SU-DHL-6 (cell line): ENCODE data around the gene C16orf54.

Experiments
- H2AFZ ChIP-seq: fragments of 200-600 bp; sonication (generic); 2 replicates; pipeline ENCODE4 v1.6.1; 2014; ENCODE audit warnings: low read depth, mild to moderate bottlenecking, moderate library complexity, mixed read lengths, antibody characterized with exemption, low read length; ENCODE audit not compliant: severe bottlenecking
- H3F3A ChIP-seq: fragments of 200-600 bp; shearing (Covaris generic); 2 replicates; pipeline ENCODE4 v1.6.0; 2016; ENCODE audit warnings: antibody characterized with exemption, mild to moderate bottlenecking; ENCODE audit not compliant: insufficient read depth
- H3K27ac ChIP-seq: fragments of 200-600 bp; sonication (generic); 2 replicates; pipeline ENCODE4 v1.5.1; 2016; ENCODE audit warnings: low read depth, mild to moderate bottlenecking, low read length, moderate library complexity, mixed read lengths
- H3K27me3 ChIP-seq: fragments of 200-600 bp; sonication (generic), shearing (Covaris generic); 2 replicates; pipeline ENCODE4 v1.6.0; 2014; ENCODE audit warnings: mild to moderate bottlenecking, low read length
- H3K36me3 ChIP-seq: fragments of 200-600 bp; sonication (generic); 2 replicates; pipeline ENCODE4 v1.6.1; 2014; ENCODE audit warnings: mild to moderate bottlenecking, low read length, mixed read lengths
- H3K4me2 ChIP-seq: fragments of 300-600, 200-600 bp; shearing (Covaris generic), sonication (generic); 2 replicates; pipeline ENCODE4 v1.6.0; 2014; ENCODE audit warnings: low read length, low read depth, mild to moderate bottlenecking; ENCODE audit not compliant: poor library complexity, severe bottlenecking
- H3K4me3 ChIP-seq: fragments of 200-600 bp; sonication (generic); 2 replicates; pipeline ENCODE4 v1.5.1; 2014; ENCODE audit warnings: antibody characterized with exemption, low read length, mild to moderate bottlenecking, mixed read lengths; ENCODE audit not compliant: insufficient read depth, poor library complexity, severe bottlenecking
- H3K79me2 ChIP-seq: fragments of 200-600 bp; sonication (generic); 2 replicates; pipeline ENCODE4 v1.6.1; 2014; ENCODE audit warnings: mild to moderate bottlenecking, low read length, moderate library complexity; ENCODE audit not compliant: insufficient read depth
- H3K9ac ChIP-seq: fragments of 200-600 bp; sonication (generic); 2 replicates; pipeline ENCODE4 v1.7.0; 2014; ENCODE audit warnings: mild to moderate bottlenecking, low read length
- H3K9me2 ChIP-seq: fragments of 200-600 bp; sonication (generic); replicated peaks from 2 replicates; pipeline ENCODE4 v1.6.1; 2014; ENCODE audit warnings: low read length; ENCODE audit not compliant: insufficient read depth
- H3K9me3 ChIP-seq: fragments of 200-600 bp; sonication (generic); 2 replicates; pipeline ENCODE4 v1.6.1; 2014; ENCODE audit warnings: low read length, mixed read lengths; ENCODE audit not compliant: insufficient read depth
- H4K20me1 ChIP-seq: fragments of 200-600 bp; sonication (generic); 2 replicates; pipeline ENCODE4 v1.6.1; 2014; ENCODE audit warnings: low read depth, mild to moderate bottlenecking, antibody characterized with exemption, low read length, moderate library complexity, mixed read lengths
- EZH2phosphoT487 ChIP-seq: fragments of 200-600 bp; sonication (generic), shearing (Covaris generic); conservative IDR thresholded peaks from 2 replicates; pipeline ENCODE4 v1.6.1; 2018; ENCODE audit warnings: mild to moderate bottlenecking, antibody characterized with exemption, low read length, moderate library complexity, mixed read lengths
- TF ChIP-seq, protein P1 (sequence below): fragments of 200-600 bp; sonication (generic); IDR thresholded peaks from one replicate; pipeline ENCODE4 v1.5.1; 2017; ENCODE audit warnings: antibody characterized with exemption, mild to moderate bottlenecking, low read length, moderate library complexity; ENCODE audit not compliant: insufficient read depth, poor library complexity, severe bottlenecking

Gene C16orf54

DNA sequence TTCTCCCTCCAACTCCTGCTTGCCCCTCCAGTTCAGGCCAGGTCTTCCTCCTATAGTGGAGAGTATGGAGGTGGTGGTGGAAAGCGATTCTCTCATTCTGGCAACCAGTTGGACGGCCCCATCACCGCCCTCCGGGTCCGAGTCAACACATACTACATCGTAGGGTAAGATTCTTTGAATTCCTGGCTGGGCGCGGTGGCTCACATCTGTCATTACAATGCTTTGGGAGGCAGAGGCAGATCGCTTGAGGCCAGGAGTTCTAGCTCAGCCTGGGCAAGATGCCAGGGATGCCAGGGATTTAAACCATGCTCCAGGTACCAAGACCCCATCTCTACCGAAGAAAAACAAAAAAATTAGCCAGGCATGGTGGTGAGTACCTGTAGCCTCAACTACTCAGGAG is 33.7 kb upstream of the C16orf54 start:
- Histone ChIP-seq H3K27me3 (no peaks in the 10 kb centered on the region), H3K9me2 (no peaks in the 10 kb centered on the region), H4K20me1 (no peaks in the 10 kb centered on the region), H3K36me3 (no peaks in the 10 kb centered on the region), H3K4me2 (no peak overlapping the region), H3F3A (no peaks in the 10 kb centered on the region), H3K9me3 (no peaks in the 10 kb centered on the region), H3K27ac (no peak overlapping the region), H3K4me3 (no peak overlapping the region), H3K79me2 (no peaks in the 10 kb centered on the region), H2AFZ (no peak overlapping the region), H3K9ac (no peak overlapping the region)
- TF ChIP-seq, protein P1, sequence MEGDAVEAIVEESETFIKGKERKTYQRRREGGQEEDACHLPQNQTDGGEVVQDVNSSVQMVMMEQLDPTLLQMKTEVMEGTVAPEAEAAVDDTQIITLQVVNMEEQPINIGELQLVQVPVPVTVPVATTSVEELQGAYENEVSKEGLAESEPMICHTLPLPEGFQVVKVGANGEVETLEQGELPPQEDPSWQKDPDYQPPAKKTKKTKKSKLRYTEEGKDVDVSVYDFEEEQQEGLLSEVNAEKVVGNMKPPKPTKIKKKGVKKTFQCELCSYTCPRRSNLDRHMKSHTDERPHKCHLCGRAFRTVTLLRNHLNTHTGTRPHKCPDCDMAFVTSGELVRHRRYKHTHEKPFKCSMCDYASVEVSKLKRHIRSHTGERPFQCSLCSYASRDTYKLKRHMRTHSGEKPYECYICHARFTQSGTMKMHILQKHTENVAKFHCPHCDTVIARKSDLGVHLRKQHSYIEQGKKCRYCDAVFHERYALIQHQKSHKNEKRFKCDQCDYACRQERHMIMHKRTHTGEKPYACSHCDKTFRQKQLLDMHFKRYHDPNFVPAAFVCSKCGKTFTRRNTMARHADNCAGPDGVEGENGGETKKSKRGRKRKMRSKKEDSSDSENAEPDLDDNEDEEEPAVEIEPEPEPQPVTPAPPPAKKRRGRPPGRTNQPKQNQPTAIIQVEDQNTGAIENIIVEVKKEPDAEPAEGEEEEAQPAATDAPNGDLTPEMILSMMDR = no peak
- TF ChIP-seq EZH2phosphoT487 = no peak

DNA sequence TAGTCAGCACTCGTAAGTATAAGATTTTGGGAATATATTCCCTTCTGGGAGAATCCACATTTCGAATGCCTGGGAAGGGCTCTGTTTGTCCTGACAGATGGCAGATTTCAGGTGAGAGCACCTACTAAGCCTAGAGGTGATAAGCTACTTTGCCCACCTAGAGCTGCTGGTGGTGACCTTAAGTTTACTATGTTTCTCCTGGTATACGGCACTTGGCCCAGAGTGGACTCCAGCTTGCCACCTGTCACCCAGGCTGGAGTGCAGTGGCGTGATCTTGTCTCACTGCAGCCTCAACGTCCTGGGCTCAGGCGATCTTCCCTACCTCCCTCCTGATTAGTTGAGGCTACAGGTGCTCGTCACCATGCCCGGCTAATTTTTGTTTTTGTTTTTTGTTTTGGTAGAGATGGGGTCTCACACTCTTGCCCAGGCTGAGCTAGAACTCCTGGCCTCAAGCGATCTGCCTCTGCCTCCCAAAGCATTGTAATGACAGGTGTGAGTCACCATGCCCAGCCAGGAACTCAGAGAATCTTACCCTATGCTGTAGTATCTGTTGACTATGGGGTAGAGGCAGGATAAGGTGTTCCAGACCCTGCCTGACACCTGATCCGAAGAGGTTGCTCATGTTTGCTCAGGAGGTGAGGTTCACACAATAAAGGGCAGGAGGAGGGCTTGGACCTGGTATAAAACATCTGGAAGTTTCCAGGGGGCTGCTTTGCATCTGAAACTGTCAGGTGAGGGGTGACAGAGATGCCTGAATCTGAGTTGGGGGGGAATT is 32.0 kb upstream of the C16orf54 start, which contains the start of gene ZG16:
Gene ZG16 (plus strand): TSS at position 681 of the 775 bp plus-strand sequence. CDS start 1,011 bp downstream, outside the sequence.
- no peak within 1 kb of the TSS for H3K9ac ChIP-seq
- H3F3A ChIP-seq = no peaks in the 10 kb centered on the region
- no peaks in the 10 kb centered on the region for H3K36me3 ChIP-seq
- H3K9me2 ChIP-seq = no peaks in the 10 kb centered on the region
- no peak within 1 kb of the TSS for H3K4me3 ChIP-seq
- no peak within 1 kb of the TSS for H2AFZ ChIP-seq
- TF ChIP-seq EZH2phosphoT487 = no peak
- TF ChIP-seq, protein P1 = no peak
- no peak within 1 kb of the TSS for H3K4me2 ChIP-seq
- no peak within 1 kb of the TSS for H3K27ac ChIP-seq
- no peaks in the 10 kb centered on the region for H3K9me3 ChIP-seq
- H4K20me1 ChIP-seq = no peaks in the 10 kb centered on the region
- H3K79me2 ChIP-seq = no peaks in the 10 kb centered on the region
- H3K27me3 ChIP-seq = no peaks in the 10 kb centered on the region

DNA sequence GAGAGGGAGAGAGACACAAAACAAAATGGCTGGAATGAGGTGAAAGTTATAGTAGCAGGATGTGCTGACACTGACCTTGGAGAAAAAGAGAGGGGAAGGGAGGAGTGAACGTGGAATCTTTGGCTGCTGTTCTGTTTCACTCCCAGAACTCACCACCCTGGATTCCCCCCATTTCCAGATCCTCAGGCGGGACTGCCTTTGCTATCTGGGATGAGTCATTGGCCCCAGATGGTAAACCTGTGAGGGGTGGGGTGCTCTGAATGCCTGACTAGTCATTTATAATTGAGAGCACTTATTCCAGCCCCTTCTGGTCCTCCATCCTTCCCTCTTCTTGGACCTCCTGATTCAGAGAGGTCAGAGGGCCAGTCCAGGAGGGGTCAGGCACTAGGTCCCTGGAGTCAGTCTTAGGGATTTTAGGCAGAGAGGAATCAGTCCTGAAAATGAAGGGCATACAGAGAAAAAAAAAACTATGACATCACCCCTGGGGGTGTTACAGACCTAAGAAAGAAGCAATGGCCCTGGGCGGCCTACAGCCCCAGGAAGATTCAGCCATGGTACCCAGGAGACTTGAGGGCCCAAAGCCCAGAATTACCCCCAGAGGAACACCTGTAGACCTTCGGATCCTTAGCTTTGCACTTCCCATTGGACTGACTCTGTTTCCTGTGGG is 30.1 kb upstream of the C16orf54 start:
- H3K9me2 ChIP-seq = no peaks in the 10 kb centered on the region
- H3K36me3 ChIP-seq = no peaks in the 10 kb centered on the region
- no peak overlapping the region for H3K27ac ChIP-seq
- no peak overlapping the region for H3K4me3 ChIP-seq
- no peaks in the 10 kb centered on the region for H4K20me1 ChIP-seq
- TF ChIP-seq EZH2phosphoT487 = no peak
- TF ChIP-seq, protein P1 = no peak
- H3K4me2 ChIP-seq = no peak overlapping the region
- no peak overlapping the region for H2AFZ ChIP-seq
- no peaks in the 10 kb centered on the region for H3K27me3 ChIP-seq
- H3K79me2 ChIP-seq = no peaks in the 10 kb centered on the region
- no peaks in the 10 kb centered on the region for H3F3A ChIP-seq
- H3K9me3 ChIP-seq = no peaks in the 10 kb centered on the region
- H3K9ac ChIP-seq = no peak overlapping the region
